Measurements from ENCODE around the gene GRAPL.
"Not testable (repeated sequence)": the region's sequence is repeated elsewhere in the genome, so short reads cannot be mapped to it uniquely, and the experiment has no call there.

GRAPL gene

GRCh38 chr17:19189781-19190405, 62.5 kb downstream of the GRAPL start:
- DNase-seq: not testable (repeated sequence)

- not testable (repeated sequence) for DNase-seq
These were observed 69.2 kb downstream of the GRAPL start for GRCh38 chr17:19196382-19197204.

- not testable (repeated sequence) for DNase-seq
These were observed 75.1 kb downstream of the GRAPL start for GRCh38 chr17:19202448-19202847.

- not testable (repeated sequence) for DNase-seq
These were observed 76.0 kb downstream of the GRAPL start for GRCh38 chr17:19203429-19203828.
